UCSD-AML1 (cell line): ENCODE data around the gene SLC38A8.

Source experiments
- DNase-seq: peaks from one replicate; lab custom pipeline; 2025; ENCODE audit not compliant: unreplicated experiment; lab: John Stamatoyannopoulos, UW

SLC38A8 gene

DNA sequence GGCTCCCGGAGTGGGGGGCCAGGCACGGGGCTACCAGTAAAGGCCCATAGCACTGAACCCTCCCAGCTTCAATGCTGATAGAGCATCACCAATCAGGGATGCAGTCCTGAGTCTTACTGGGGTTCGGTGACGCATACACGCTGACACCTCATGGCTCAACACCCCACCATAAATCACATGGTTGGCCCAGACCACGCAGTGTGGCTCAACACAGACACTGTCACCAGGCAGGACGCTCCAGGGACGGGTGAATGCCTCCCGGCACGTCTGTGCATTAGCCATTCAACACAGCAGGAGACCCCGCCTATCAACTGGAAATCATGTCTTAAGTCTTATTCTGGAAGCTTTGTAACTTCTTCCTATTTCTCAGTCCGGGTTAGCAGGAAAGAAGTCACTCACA lies 39.6 kb downstream of the SLC38A8 start:
- no peak for DNase-seq

DNA sequence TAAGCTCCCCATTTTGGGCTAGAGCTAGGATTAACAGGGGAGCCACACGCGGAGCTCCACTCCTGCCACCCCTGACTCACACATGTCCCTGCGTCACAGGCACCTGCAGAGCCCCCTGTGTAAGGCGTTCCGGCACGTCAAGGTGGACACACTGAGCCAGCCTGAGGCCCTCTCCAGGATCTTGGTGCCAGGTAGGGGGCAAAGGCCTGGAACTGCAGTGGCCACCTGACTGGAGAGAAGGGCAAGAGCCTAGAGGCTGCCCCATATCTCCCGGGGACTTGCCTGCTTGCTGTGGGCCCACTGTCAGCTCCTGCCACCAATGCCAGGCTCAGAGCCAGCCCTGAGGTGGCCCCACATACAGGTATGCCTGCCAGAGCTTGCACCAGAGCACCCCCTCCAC lies 40.9 kb downstream of the SLC38A8 start:
- no peak for DNase-seq

DNA sequence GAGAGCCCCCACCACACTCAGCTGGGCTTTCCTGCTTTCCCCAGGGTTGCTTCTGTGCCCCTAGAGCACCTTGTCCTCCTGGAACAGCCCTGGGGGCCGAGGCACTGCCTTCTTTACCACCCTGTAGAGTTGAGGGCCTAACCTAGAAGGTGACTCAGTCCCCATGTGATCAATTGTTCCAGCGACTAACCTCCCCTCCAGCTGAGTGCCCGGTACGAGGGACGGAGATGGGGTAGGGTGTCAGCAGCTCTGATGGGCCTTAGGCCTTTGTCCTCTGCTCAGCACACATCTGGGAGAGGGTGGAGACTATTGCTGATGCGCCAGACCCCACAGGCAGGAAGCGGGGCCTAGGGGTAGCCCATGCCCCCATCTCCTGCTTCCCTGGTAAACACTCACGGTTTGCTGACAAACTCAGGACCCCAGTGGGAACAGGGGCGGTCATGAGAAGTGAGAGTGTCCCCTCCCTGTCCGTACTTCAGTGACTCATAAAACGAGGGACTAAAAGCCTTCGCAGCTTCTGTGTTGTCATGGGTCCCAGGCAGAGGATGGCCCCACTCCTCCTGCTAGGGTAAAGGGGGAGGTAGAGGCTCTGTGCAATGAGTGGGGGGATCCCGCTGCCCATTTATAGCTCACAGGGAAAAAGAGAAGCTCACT lies 41.5 kb downstream of the SLC38A8 start:
- DNase-seq, result no peak

DNA sequence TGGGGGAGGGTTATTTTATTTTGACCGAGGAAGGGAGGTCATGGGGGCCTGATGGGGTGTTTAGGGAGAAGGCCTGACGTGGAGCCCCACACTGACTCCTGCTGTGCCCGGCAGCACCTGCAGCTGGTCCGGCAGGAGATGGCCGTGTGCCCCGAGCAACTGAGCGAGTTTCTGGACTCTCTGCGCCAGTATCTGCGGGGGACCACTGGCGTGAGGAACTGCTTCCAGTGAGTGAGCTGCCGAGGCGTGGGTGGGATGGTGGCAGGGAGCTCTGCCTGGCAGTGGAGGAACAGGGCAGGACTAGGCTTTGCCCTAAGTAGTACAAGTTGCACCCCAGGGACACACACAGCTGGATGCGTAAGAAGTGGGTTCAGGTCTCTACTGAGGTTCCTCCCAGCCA lies 44.5 kb downstream of the SLC38A8 start:
- no peak for DNase-seq

DNA sequence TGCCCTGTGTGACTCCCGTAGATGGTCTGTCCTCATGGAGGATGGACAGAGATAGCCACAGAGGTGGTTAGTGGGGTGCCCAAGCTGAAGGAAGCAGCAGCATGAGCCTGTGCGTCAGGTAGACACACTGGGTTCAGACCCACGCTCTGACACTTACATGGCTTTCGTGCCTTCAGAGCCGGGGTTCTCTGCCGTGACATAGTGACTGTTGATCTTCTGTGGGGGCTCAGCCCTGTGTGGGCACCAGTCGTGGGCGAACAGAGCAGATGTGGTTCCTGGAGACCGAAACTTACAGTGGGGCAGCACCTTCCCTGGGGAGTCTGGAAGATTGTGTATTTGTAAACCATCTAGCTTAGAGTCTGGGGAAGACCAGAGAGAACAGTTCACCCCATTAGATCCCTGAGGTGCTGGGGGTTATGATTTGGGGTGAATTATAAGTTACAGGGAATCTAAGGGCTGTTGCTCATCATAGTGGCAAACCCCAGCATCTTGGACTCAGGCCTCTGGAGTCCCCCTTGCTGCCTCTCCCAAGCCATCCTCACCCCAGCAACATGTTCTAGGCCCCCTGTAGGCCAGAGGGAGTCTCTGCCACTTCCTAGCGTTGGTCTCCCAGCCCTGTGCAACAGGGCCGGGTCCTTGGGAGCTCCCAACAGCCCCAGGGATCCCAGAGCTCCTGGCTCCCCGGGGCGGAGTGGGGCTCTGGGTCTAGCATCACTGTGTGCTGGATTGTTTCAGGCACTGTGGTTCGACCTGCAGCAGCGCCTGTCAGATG lies 45.9 kb downstream of the SLC38A8 start:
- no peak for DNase-seq

DNA sequence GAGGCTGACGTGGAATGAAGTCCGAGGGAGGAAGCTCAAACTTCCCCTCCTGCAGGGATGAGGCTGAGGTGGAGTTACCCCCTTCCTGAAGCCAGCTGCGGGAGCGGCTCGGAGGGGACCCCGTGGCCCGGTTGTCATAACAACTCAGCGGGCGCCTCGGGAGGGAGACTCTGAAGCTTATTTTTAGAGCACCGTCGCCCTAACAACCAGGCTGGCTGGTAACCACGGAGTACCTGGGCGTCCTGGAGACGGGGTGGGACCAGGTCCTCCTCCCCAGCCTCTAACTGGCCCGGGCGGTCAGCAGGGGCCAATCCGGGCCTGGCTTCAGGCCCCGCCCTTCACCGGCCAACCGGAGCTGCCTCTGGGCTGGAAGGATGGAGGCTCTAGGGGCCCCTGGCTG lies 46.8 kb downstream of the SLC38A8 start:
- DNase-seq, result no peak

DNA sequence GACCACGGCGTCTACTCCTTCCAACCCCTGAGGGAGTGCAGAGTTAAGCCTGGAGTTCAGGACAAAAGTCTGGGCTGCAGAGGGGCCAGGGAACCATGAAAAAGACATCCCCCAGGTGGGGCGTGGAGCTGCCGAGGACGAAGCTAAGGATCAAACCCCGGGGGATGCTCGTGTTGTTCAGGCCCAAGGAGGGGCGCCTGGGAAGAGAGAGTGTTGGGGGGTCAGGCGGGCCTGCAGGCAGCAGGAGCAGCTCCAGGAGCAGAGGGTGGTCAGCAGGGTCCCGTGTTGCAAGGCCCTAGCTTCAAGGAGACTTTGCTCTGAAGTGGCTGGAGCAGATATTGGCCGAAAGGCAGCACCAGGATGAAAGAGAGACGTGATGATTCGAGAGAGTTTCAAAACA lies 47.9 kb downstream of the SLC38A8 start:
- DNase-seq, result no peak

DNA sequence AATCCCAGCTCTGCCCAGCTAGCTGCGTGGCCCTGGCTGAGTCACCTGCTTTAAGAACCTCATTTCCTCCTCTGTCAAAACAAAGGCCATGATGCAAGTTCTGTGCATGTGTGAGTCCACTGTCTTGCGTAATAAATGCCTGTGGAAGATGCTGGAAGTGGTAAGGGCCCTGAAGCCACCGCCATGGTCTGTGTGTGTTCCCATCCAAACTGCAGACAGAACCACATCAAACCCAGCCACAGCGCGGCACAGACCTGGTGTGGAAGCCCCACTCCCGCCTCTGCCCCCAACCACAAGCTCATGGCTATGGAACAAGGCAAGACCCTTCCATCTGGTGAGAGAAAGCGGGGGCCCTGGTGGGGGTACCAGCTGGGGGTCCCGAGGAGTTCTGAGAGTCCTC lies 48.5 kb downstream of the SLC38A8 start:
- DNase-seq, result peak; percentile 41

DNA sequence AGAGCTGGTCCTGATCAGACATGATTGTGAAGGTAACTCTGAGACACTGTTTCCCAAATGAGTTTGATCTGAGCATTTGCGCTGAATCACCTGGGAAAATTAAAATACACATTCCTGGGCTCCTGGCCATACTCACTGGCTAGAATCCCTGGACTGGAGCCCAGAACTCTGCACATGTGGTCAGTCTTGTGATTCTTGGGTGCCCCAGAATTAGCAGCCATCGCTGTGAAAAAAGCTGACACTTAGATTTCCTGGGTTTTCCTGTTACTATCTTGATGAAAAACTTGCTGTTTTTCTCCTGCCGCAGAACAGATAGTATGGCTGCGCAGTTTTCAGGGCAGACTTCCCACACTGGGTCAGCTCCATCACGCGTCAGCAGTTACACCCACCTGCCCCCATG lies 50.0 kb downstream of the SLC38A8 start:
- DNase-seq, result no peak

DNA sequence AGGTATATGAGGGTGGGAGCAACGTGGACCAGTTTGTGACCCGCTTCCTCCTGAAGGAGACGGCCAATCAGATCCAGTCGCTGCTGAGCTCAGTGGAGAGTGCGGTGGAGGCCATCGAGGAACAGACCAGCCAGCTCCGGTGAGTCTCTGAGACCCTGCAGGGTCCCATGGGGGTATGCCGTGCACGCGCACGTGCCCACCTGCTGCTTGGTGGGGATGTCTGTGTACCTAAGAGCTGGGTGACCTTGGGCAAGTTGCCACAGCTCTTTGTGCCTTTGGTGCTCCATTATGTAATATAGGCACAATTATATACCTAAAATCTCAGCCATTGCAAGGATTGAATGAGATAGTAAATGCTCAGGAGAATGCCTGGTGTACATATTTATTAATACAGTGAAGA lies 52.1 kb downstream of the SLC38A8 start:
- no peak for DNase-seq

DNA sequence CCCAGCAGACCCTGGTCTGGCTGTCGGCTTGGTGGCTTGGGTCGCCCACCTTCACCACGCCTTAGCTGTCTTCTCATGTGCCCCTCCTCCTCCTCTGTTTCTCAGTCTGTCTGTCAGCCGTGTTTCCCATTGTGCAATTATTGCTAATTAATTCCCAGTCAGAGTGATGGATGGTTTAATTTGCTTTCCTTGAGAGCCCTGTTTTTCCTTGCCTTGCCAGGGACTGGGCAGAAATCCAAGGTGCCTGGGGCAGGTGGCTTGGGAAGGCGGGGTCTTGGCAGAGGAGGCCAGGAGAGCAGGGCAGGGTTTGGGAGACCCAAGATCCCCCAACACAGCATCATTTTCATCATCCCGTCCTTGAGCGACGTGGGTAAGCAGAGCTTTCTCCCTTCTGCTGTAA lies 53.3 kb downstream of the SLC38A8 start:
- no peak for DNase-seq

DNA sequence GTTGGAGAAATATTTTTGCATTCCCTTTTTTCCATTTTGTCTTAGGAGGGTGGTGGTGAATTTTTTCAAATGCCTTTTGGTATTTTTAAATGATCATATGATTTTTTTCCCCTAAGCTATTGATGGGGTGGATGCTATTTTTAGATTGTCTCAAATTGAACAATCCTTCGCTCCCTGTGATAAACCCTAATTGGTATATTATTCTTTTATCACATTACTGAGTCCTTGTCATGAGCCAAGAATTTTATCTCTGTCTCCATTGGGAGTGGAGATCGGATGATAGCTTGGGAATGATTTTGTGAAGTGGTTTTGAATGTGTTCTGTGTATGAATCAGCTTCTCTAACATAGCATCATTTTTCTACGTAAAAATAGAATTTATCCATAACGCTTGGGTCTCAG lies 59.1 kb downstream of the SLC38A8 start:
- no peak for DNase-seq

DNA sequence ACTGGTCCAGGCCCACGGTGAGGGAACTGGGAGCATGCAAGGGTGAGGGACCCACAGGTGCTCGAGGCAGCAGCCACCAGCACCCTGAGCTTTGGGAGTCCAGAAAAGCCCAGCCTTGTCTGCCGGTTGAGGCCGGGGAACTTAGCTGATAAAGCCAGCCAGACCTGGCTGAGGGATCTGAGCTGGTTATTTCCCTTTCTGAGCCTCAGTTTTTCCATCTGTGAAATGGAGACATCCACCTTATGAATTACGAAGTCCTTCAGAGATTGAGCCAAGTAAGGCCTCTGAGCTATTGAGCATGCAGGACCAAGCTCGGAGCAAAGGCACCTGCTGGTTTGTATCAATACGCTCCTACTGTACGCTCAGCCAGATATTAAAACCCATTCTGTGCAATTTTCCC lies 60.8 kb downstream of the SLC38A8 start:
- DNase-seq, result no peak

DNA sequence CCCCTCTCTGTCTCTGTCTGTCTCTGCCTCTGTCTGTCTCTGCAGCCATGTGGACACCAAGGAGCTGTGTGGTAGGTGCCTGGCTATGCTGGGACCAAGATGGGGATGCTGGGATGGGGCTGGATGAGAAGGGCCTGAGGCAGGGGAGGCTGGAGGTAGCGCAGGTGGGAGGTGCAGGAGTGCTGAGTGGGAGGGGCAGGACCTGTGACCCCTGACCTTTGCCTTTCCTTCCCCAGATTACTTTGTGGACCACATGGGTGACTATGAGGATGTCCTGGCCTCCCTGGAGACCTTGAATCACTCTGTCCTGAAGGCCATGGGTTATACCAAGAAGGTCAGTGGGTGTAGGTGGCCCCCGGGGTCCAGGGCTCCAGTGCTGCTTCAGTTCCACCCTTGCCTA lies 61.8 kb downstream of the SLC38A8 start:
- DNase-seq, result no peak

DNA sequence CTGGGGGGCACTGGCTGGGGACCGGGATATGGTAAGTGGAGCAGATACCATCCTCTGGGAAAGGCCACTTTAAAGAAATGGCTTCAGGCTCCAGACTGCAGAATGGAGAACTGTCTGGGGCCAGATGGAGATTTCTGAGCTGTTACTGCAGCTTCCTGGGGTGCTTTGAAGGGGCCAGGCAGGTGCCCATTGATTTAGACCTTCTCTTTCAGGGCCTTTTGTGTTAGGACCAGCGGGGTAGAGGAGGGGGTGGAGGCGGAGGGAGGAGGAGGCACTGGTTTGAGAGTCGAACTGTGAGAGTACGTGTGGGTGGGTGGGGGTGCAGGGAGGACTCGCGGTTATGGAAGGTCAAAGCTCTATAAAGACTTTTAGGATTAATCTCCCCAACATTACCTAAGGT lies 63.2 kb downstream of the SLC38A8 start:
- no peak for DNase-seq

DNA sequence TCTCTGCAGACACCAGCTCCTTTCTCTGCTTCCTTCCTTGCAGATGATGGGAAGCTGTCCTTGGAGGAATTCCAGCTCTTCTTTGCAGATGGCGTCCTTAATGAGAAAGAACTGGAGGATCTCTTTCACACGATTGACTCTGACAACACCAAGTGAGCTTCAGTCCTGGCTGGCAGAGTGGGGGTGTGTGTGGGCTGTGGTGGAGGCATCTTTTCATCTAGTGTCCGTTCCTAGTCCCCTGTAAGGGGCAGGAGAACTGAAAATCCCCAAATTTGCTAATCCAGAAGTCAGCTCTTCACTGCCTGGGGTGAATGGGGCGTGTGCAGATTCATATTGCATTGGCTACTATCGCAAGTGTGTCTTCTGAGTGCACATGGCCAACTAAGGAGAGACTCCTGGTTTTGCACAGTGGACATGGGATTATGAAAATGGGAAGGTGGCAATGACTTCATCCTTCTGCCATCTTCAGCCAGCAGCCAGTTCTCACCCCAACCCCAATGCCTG lies 64.1 kb downstream of the SLC38A8 start:
- no peak for DNase-seq

DNA sequence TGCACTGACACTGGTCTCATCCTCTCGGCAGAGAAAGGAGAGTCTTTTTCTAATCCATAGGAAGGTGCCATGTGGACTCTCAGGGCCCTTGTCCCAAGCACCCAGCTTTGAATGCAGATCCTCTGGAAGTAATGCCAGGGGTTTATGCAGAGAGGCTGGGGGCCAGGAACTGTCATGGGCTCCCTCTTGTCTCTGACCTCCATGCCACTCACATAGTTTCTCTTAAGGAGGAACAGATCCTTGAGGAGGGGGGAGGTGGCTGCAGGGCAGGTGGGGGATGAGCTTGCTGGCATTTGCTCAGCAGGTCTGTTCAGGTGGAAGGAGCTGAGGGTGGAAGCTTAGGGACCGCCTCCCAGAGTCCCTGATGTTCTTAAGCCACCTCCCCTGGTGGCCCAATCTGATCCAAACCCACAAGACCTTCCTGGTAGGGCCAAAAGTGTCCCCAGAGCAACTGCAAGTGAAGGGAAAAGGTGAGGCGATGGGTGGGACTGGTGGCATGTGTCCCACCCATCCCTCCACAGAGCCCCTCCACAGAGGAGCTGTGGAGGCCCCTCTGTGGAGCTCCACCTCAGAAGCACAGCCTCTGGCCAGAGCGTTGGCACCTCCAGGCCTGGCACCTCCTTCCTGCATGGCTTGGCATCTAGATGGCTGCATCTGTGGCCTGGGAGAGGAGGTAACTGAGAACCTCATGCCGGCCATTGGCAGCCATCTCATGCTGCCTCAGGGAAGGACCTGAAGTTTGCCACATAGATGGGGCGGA lies 65.4 kb downstream of the SLC38A8 start:
- no peak for DNase-seq

DNA sequence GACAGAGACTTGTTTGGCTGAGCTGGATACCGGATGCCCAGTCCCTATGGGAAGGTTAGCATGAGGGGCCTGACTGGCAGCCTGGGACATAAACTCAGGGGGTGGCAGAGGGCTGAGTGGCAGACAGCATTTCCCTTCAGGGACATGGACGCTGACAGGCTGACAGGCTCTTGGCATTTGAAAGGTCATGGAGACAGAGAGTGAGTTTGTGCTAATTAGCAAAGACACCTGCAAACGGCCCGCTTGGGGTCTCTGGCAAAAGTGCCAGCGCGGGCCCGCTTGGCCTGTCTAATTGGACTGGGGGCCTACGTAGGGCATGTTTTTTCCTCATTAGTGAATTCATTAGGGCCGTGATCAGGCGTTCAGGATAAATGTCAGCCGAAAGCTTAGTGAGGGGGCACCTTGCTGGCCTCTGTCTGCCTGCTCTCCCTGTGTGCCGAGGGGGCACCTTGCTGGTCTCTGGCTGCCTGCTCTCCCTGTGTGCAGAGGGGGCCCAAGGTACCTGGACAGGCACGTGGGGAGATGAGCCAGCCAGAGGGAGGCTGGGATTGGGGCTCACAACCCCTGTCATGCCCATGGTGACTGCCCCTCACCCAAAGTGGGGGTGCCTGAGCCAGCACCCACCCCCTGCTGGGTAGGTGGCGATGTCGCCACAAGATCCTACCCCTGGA lies 66.9 kb downstream of the SLC38A8 start:
- no peak for DNase-seq

DNA sequence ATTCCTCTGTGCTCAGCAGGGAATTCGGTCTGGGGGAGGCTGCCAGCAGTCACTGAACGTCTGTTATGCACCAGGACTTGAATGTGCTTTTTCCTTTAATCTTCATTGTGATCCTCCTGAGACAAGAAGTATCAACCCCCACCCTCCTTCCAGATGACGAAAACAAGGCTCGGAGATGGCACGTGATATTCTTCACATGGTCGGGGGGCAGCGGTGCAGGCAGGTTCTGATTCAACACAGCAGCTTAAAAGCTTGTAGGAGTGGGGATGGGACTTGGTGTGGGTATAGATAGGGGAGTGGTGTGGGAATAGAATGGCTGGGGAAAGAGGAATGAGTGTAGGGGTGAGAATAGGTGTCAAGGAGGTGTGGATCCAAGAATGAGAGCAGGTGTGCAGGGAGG lies 68.1 kb downstream of the SLC38A8 start:
- DNase-seq, result no peak

DNA sequence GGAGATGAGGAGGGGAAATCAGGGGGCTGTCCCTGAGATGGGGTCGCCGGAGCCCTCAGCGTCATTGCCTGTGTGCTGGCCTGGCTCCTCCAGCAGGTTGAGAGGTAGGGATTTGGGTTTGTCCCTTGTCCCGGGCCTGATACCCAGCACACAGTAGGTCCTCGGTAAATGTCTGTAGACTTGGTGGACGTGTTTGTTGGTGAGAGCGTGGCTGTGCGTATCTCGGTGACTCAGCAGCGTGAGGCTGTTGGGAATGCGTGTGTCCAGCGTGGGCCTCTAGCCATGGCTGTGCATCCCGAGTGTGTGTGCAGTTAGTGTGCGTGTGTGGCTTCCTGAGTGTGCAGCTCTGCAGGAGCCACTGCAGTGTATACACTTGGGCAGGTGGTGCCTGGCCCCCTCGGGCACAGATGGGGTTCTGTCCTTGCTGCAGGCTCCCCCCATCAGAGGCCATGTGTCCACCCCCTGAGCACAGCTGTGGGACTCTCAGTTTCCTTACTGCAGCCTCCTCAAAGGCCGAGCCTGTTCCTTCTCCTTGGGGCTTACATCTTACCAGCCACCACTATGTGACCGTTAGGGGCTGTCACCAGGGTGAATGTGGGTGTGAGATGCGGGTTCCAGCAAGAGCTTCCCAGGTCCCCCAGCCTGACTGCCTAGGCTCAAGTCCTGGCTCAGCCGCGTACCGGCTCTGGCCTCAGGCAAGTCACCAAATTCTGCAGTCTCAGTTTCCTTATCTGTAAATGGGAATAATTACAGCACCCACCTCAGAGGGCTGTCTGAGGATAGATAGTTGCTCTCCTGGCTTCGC lies 68.8 kb downstream of the SLC38A8 start:
- no peak for DNase-seq

DNA sequence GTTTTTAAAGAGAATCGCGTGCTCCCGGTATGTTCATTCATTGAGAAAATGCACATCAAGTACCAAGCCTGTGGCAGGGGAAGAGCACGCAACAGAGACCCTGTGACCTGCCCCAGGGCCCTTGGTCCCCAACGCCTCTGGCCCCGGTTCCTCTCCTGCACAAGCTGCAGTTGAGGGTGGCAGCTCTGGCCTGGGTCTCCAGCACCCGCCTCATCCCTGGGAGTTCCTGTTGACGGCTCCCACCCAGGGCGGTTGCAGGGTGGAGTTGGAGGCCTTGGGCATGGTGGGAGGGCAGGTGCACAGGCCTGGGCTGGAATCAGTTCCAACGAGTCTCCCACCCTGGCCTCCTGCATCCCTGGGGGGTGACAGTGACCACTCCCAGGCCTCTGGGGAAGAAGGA lies 69.5 kb downstream of the SLC38A8 start:
- no peak for DNase-seq
